Daoy (cell line): Measurements from ENCODE around the gene SOX18. TPM values are rescaled to one million over a fixed set of nuclear protein-coding genes. Genes with fewer than 3 reads are reported as not detected.

Experiments
- DNase-seq: peaks from one replicate; pipeline ENCODE4 v3.0.0-alpha.2; 2015; ENCODE audit warnings: low read depth
- total RNA-seq: library from RNA; depleted of rRNA; stranded (reverse); fragments of >200 nt; shearing (Covaris generic); gene quantifications from 2 replicates; pipeline ENCODE4 v1.2.3, GENCODE V29; 2014

SOX18 gene
- total RNA-seq, 1 experiment from 2014 or later: not detected

GRCh38 chr20:64080813-64081623 lies 31.6 kb upstream of the SOX18 start:
- DNase-seq: no peak

GRCh38 chr20:64080013-64080812 lies 30.8 kb upstream of the SOX18 start, which contains the start of gene OPRL1:
TSS of gene OPRL1 (plus strand) at chr20:64080082. CDS start at chr20:64092721, 12,639 bp downstream.
- DNase-seq: peak; percentile 38

GRCh38 chr20:64079273-64080012 lies 30.0 kb upstream of the SOX18 start, which contains the start of gene RGS19:
TSS of gene RGS19 (minus strand) at chr20:64079518. CDS start at chr20:64076886, 2,632 bp downstream.
- DNase-seq: peak; percentile 83

GRCh38 chr20:64078934-64079272 lies 29.5 kb upstream of the SOX18 start:
- DNase-seq: no peak

GRCh38 chr20:64077876-64078551 lies 28.6 kb upstream of the SOX18 start:
- DNase-seq: no peak

- DNase-seq: no peak
Observed at GRCh38 chr20:64077541-64077875, 28.1 kb upstream of the SOX18 start.

GRCh38 chr20:64077094-64077493 lies 27.7 kb upstream of the SOX18 start:
- DNase-seq: no peak

GRCh38 chr20:64076061-64076997 lies 26.9 kb upstream of the SOX18 start:
- no peak for DNase-seq

GRCh38 chr20:64075556-64075955 lies 26.1 kb upstream of the SOX18 start:
- no peak for DNase-seq

GRCh38 chr20:64074963-64075362 lies 25.5 kb upstream of the SOX18 start:
- no peak for DNase-seq

GRCh38 chr20:64074184-64074789 lies 24.8 kb upstream of the SOX18 start:
- no peak for DNase-seq

GRCh38 chr20:64073476-64074183 lies 24.2 kb upstream of the SOX18 start:
- DNase-seq: no peak

GRCh38 chr20:64072498-64073063 lies 23.1 kb upstream of the SOX18 start:
- DNase-seq: no peak

- DNase-seq: no peak
Observed at GRCh38 chr20:64071341-64072332, 22.2 kb upstream of the SOX18 start.

GRCh38 chr20:64070244-64070993 lies 21.0 kb upstream of the SOX18 start:
- DNase-seq: no peak

- no peak for DNase-seq
Observed at GRCh38 chr20:64069614-64070243, 20.3 kb upstream of the SOX18 start.

GRCh38 chr20:64069209-64069613 lies 19.8 kb upstream of the SOX18 start:
- no peak for DNase-seq
